GM12874 (cell line): ENCODE results near the gene C10orf90.

ENCODE experiments used
- TF ChIP-seq, protein P1 (sequence below): IDR thresholded peaks from 2 replicates; pipeline ENCODE4 v1.5.1; 2011; ENCODE audit warnings: low read depth, mild to moderate bottlenecking, control low read depth, low read length, moderate library complexity; ENCODE audit not compliant: insufficient read depth

The C10orf90 gene

DNA sequence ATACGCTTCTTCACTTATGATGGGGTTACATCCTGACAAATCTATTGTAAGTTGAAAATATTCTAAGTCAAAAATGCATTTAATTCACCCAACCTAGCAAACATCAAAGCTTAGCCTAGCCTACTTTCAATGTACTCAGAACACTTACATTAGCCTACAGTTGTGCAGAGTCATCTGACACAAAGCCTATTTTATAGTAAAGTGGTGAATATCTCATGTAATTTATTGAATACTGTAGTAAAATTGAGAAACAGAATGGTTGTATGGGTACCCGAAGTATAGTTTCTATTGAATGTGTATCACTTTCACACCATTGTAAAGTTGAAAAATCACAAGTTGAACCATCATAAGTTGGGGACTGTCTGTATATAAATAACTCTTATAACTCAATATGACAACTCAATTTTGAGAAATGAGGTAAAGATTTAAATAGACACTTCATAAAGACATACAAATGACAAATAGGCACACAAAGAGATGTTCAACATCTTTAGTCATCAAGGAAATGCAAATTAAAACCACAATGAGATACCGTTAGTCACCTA, 73.9 kb downstream of the C10orf90 start:
- TF ChIP-seq, protein P1, sequence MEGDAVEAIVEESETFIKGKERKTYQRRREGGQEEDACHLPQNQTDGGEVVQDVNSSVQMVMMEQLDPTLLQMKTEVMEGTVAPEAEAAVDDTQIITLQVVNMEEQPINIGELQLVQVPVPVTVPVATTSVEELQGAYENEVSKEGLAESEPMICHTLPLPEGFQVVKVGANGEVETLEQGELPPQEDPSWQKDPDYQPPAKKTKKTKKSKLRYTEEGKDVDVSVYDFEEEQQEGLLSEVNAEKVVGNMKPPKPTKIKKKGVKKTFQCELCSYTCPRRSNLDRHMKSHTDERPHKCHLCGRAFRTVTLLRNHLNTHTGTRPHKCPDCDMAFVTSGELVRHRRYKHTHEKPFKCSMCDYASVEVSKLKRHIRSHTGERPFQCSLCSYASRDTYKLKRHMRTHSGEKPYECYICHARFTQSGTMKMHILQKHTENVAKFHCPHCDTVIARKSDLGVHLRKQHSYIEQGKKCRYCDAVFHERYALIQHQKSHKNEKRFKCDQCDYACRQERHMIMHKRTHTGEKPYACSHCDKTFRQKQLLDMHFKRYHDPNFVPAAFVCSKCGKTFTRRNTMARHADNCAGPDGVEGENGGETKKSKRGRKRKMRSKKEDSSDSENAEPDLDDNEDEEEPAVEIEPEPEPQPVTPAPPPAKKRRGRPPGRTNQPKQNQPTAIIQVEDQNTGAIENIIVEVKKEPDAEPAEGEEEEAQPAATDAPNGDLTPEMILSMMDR = no peak

DNA sequence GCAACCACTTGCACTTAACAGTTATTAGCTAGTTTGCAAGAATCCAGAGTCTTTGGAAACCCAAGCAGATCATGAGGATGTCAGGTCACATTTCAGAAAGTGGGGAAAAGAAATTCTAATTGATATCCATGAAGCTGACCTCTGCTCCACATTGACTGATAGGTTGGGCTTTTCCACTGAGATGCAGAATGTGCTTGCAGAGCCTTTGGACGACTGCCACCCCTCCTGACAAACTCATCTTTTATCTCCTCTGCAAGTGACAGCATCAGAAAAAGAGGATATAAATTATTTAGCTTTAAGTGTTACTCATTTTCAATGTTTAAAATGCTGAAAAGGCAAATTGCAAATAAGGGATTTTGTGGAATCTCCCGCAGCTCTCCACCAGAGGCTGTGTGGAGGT, 75.3 kb downstream of the C10orf90 start:
- TF ChIP-seq, protein P1 = no peak

DNA sequence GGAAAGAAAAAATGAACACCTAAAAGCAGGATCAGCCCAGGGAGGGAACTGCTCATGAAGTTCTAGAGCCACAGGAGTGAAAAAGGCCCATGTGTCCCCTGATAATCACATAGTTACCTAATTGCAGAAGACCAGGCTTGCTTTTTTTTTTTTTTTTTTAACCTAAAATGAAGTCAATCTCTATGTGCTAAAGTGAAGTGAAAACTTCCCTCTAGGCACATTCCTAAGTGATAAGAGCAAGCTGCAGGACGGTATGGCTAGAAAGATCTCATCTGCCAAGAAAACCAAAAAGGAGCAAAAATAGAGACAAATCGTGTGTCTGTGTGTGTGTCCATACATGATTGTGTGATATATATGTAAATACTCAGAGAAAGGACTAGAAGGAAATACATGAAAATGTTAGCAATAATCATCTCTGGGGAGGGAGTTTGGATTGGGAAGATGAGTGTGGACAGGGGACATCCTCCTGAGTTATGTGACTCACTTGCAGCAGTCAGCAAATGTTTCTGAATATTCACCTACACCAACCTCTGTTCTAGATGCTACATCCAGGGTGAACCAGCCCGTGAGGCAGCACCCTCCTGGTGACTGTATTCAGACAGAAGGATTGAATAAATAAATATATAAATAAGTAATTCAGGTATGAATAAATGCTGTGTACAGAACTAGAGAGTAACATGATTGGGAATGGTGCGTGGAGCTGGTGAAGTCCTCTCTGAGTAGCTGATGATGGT, 76.4 kb downstream of the C10orf90 start:
- TF ChIP-seq, protein P1 = no peak

DNA sequence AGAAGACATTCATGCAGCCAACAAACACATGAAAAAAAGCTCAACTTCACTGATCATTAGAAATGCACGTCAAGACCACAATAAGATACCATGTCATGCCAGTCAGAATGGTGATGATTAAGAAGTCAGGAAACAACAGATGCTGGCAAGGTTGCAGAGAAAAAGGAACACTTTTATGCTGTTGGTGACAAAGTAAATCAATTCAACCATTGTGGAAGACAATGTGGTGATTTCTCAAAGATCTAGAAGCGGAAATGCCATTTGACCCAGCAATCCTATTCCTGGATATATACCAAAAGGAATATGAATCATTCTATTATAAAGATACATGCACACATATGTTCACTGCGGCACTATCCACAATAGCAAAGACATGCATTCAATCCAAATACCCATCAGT, 77.6 kb downstream of the C10orf90 start:
- TF ChIP-seq, protein P1 = no peak

DNA sequence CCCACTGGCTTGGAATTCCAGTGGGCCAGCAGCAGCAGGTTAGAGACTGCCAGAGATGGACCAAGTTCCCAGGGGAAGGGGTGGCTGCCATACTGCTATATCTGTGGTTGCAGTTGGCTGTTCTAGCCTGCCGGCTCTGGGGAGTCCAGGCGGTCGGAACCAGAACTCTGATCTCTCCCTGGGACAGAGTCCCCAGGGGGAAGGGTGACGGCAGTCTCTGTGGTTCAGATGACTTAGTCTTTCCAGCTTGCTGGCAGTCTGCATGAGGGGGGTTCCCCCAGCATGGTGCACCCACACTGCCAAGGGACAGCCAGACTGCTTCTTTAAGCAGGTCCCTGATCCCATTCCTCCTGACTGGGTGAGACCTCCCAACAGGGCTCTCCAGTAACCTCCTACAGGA, 82.5 kb downstream of the C10orf90 start:
- TF ChIP-seq, protein P1 = no peak

DNA sequence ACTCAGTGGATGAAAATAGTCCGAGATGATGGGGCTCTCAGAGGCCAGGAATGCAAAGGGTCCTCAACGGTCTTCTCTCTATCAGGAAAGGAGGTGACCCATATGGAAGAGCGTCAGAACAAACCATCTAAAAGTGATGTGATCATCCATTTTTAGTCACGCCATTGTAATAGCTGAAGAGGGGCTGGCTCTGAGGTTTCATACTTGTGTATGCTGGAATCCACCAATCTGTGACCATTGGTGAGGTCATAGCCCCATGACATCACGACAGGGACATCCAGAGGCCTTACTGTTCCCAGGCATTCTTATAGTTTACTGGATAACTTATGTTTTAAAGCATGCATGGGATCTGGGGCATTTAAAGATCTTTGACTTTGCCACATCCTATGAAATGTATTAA, 83.6 kb downstream of the C10orf90 start:
- TF ChIP-seq, protein P1 = no peak

DNA sequence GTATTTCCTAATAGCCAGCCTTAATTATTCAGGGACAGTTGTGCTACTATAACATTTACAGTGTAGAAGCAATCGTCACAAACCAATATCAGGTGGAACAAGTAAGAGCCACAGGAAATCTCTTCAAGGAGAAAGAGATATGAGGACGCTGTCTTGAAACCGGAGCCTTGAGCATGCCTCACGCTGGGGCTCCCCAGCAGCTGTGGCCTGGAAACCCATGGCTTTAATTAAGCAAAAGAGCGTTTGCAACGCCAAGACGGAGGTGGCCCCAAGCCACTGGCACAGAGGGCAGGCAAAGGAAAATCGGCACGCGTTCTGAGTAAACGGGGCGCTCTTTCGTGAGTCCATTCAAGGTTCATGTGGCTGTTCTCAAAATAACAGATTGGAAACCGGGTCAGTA, 84.4 kb downstream of the C10orf90 start:
- TF ChIP-seq, protein P1 = no peak
